Spleen (tissue), 7 donors: Measurements from ENCODE around the gene DHH.
A peak's percentile ranks its signal among the peaks of the same experiment; 100 is the strongest.

Source experiments
- POLR2AphosphoS5 ChIP-seq, 3 donors: sonication (generic); formaldehyde crosslinking; IDR thresholded peaks; one replicate each; pipeline ENCODE4 v1.5.1; 2017; ENCODE audit warnings: antibody characterized with exemption in 3 of 3
- TF ChIP-seq, protein P1 (sequence below), 11 experiments: fragments of 200-600 bp in 7 of 11; fragments of 450-650 bp in 4 of 11; sonication (generic) in 4 of 11; IDR thresholded peaks in 8 of 11; conservative IDR thresholded peaks in 3 of 11; 1 replicate in 7 of 11; 2 replicates in 4 of 11; pipeline versions ENCODE4 v1.4.0 to v1.8.0; 2016 to 2021; ENCODE audit warnings: antibody characterized with exemption in 11 of 11, inconsistent platforms in 4 of 11, mild to moderate bottlenecking in 1 of 11
- donor health status: DM: no; HTN: no; CAD: no; lungs with moderate emphysema.
- donor health status: DM: no; HTN: no; CAD: no.
- donor health status: DM: no; HTN: no; CAD: no.

DNA sequence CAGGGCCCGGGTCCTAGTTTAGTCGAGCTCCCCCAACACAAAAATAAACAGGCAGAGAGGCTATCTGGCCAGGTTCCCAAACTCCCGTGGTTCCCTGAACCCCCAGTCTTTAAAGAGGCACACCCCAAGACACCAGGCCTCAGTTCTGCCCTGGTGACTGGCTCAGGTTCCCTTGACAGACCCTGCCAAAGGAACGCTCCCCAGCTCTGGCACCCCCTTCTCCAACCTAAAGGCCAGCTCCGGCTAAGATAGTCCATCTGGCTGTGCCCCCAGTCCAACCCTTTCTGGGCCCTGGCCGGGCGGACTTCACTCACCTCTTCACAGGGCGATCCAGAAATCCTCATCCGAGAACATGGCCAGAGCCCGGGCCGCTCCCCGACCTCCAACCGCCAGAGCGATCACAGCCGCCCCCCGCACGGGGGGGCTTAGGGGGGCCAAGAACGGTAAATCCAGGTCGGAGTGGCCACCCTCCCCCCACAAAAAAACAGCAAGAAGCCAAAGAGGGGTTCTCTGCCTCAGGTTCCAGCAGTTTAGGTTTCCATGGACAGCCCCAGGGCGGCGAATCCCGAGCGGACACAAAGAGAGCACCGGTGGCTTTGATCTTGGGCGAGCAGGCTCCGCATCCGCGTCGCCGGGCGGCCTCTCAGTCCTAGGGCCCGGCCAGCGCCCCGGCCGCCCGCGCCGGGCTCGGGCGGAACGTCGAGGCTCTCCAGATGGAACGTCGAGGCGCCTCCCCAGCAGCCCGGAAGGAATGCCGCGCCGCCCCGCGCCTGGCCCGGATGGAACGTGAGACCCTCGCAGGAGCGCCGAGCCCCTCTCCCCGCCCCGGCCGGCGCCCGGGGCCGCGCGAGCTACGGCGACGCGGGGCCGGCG, 35.1 kb downstream of the DHH start:
- TF ChIP-seq, protein P1, sequence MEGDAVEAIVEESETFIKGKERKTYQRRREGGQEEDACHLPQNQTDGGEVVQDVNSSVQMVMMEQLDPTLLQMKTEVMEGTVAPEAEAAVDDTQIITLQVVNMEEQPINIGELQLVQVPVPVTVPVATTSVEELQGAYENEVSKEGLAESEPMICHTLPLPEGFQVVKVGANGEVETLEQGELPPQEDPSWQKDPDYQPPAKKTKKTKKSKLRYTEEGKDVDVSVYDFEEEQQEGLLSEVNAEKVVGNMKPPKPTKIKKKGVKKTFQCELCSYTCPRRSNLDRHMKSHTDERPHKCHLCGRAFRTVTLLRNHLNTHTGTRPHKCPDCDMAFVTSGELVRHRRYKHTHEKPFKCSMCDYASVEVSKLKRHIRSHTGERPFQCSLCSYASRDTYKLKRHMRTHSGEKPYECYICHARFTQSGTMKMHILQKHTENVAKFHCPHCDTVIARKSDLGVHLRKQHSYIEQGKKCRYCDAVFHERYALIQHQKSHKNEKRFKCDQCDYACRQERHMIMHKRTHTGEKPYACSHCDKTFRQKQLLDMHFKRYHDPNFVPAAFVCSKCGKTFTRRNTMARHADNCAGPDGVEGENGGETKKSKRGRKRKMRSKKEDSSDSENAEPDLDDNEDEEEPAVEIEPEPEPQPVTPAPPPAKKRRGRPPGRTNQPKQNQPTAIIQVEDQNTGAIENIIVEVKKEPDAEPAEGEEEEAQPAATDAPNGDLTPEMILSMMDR (IDR thresholded peaks at IDR 0.05 in 8 of 11, conservative IDR thresholded peaks at IDR 0.05 in 3 of 11), result no peak
- peak in 1 of 3 donors; percentile 9 for TF ChIP-seq POLR2AphosphoS5 (IDR thresholded peaks at IDR 0.05)
